ENCODE measurements around the gene CLDN3. TPM values are rescaled to one million over a fixed set of nuclear protein-coding genes. Genes with fewer than 3 reads are reported as not detected.

Gene CLDN3
- total RNA-seq, 6 donors from 2014 or later = 21.9 to 95.0 (median 43.9) TPM

GRCh38 chr7:73741600-73741999 is 28.5 kb downstream of the CLDN3 start:
- peak overlapping the region; percentile 84 to 94 (median 88) for H3K27ac ChIP-seq
- ATAC-seq (ENCODE audit: low FRiP score in 2 of 2) = no peak

GRCh38 chr7:73740771-73741170 is 29.3 kb downstream of the CLDN3 start:
- TF ChIP-seq CTCF (IDR thresholded peaks at IDR 0.05) (no peak), POLR2A (IDR thresholded peaks at IDR 0.05) (no peak), EP300 (IDR thresholded peaks at IDR 0.05) (no peak), POLR2AphosphoS5 (IDR thresholded peaks at IDR 0.05) (no peak)
- Histone ChIP-seq H3K27ac (peak overlapping the region; percentile 4 to 94 (median 70)), H3K27me3 (no peaks in the 10 kb centered on the region), H3K36me3 (peaks cover 0 to 20% (median 14%) of the 10 kb centered on the region in 4 donors), H3K4me1 (peaks cover 21 to 44% (median 24%) of the 10 kb centered on the region in 4 donors), H3K4me3 (no peak overlapping the region), H3K9me3 (no peaks in the 10 kb centered on the region)
- no peak for DNase-seq
- ATAC-seq (ENCODE audit: low FRiP score in 2 of 2) = no peak
- 64 to 76% methylated on average over 5 of the region's 5 CpGs for WGBS, 2 donors

More at GRCh38 chr7:73741600-73741999, 28.5 kb downstream of the CLDN3 start:
- 77 to 82% methylated on average over 5 of the region's 5 CpGs for WGBS, 2 donors
- peak in 1 of 2 donors; percentile 51 for DNase-seq
- Histone ChIP-seq H3K36me3 (peaks cover 0 to 12% (median 6%) of the 10 kb centered on the region in 4 donors), H3K4me3 (no peak overlapping the region), H3K27me3 (no peaks in the 10 kb centered on the region), H3K9me3 (no peaks in the 10 kb centered on the region), H3K4me1 (peaks cover 20 to 41% (median 24%) of the 10 kb centered on the region in 4 donors)
- TF ChIP-seq EP300 (IDR thresholded peaks at IDR 0.05) = peak in 1 of 4 donors; percentile 31
- TF ChIP-seq CTCF (IDR thresholded peaks at IDR 0.05) = no peak
- no peak for TF ChIP-seq POLR2A (IDR thresholded peaks at IDR 0.05)
- TF ChIP-seq POLR2AphosphoS5 (IDR thresholded peaks at IDR 0.05) = no peak

DNA sequence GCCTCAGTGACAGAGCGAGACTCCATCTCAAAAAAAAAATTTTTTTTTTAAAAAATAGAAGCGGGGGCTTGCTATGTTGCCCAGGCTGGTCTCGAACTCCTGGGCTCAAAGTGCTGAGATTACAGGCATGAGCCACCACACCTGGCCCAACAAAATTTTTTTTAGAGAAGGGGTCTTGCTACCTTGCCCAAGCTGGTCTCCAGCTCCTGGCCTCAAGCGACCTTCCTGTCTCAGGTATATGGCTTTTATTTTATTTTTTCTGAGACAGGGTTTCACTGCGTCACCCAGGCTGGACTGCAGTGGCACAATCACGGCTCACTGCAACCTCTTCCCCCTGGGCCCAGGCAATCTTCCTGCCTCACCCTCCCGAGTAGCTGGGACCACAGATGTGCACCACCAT is 29.9 kb downstream of the CLDN3 start:
- Histone ChIP-seq H3K9me3 (no peaks in the 10 kb centered on the region), H3K4me1 (peaks cover 26 to 49% (median 29%) of the 10 kb centered on the region in 4 donors), H3K27me3 (no peaks in the 10 kb centered on the region), H3K36me3 (peaks cover 0 to 22% (median 16%) of the 10 kb centered on the region in 4 donors), H3K4me3 (no peak overlapping the region), H3K27ac (peak overlapping the region; percentile 4 to 94 (median 75))
- DNase-seq = no peak
- 85 to 90% methylated on average over 7 of the region's 7 CpGs for WGBS, 2 donors
- TF ChIP-seq POLR2A (IDR thresholded peaks at IDR 0.05) (no peak), POLR2AphosphoS5 (IDR thresholded peaks at IDR 0.05) (no peak), EP300 (IDR thresholded peaks at IDR 0.05) (no peak), CTCF (IDR thresholded peaks at IDR 0.05) (no peak)
- no peak for ATAC-seq (ENCODE audit: low FRiP score in 2 of 2)

DNA sequence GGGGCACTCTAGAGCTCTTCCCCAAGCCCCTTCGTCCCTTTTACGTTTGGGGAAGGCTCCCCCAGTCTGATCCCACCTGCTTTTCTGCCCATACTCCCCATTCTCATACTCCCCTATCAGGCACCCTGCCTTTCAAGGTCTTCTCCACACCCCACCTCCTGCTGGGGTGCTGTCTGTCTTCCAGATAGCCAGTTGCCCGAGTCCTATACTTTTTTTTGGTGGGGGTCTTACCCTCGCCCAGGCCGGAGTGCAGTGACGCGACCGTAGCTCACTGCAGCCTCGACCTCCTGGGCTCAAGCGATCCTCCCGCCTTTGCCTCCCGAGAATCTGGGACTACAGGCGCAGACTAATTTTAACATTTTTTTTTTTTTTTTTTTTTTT is 30.7 kb downstream of the CLDN3 start:
- TF ChIP-seq EP300 (IDR thresholded peaks at IDR 0.05) = no peak
- TF ChIP-seq POLR2A (IDR thresholded peaks at IDR 0.05) = no peak
- TF ChIP-seq CTCF (IDR thresholded peaks at IDR 0.05) = no peak
- TF ChIP-seq POLR2AphosphoS5 (IDR thresholded peaks at IDR 0.05) = no peak
- no peak for ATAC-seq (ENCODE audit: low FRiP score in 2 of 2)
- WGBS, 2 donors = 47 to 57% methylated on average over 13 of the region's 13 CpGs

More for the DNA sequence above, 30.7 kb downstream of the CLDN3 start:
- DNase-seq = no peak
- Histone ChIP-seq H3K27me3 (no peaks in the 10 kb centered on the region), H3K4me1 (peaks cover 29 to 58% (median 33%) of the 10 kb centered on the region in 4 donors), H3K36me3 (peaks cover 0 to 22% (median 16%) of the 10 kb centered on the region in 4 donors), H3K27ac (peak overlapping the region; percentile 87 to 97 (median 94)), H3K9me3 (no peaks in the 10 kb centered on the region), H3K4me3 (peak overlapping the region; percentile 51 to 99 (median 88))

Measured in upper lobe of left lung (tissue), 6 donors.